ENCODE data around the gene ANKRD11.

ANKRD11 gene

DNA sequence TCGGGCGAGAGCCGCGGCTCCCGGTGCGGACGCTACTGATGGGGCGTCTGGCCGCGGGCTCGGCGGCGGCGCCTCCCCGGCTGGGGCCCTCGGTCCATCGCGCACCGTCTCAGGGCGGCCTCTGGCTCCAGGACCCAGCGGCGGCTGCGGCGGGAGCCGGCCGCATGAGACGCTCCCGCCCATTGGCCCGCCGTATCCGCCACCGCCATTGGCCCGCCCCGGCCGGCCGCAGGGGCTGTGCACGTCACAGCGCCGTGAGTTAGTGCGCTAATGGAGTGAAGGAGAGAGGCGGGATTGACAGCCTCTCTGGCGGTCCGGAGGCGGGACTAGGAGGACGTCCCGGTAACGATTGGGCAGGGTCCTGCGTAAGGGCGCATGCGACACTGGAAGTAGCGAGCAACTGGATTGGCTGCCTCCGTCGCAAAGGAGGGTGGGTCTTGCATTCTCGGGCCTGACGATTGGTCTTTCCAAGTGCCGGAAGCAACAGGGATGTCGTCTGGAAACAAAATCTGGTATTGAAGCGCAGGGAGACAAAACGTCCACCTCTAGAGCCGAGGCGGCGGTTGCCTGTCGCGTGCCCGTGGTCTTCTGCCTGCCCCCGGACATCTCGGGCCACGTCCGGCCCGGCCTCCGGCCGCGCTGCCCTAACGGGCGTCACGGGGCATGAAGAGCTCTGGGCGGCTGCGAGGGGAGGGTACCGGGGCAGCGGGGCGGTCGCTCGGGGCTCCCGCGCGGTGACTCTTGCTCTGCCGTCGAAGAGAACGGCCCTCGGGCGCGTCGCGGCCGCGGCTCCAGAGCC is at the start of gene ANKRD11:
TSS of gene ANKRD11 (minus strand) at position 123 of the 799 bp plus-strand sequence. CDS start 173,542 bp downstream, outside the sequence.
- peak; percentile 100 for DNase-seq (ENCODE audit: low spot score)

DNA sequence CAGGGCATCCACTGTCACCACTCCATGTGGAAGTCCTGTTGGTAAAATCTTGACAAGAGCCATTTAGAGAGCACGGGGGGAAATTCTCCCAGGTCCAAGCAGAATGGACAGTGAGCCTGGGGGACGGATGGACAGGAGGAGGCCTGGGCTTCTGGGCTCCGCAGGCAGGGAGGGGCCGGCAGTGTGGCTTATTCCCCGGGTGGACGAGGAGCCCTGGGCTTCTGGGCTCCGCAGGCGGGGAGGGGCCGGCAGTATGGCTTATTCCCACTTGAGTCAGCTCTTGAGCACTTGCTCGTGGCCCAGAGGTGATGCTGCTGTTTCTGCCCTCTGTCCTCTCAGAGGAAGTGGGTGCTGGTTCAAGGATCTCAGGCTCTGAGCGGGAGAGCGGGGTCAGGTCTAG is 47.9 kb upstream of the ANKRD11 start:
- DNase-seq (ENCODE audit: low spot score), result no peak

DNA sequence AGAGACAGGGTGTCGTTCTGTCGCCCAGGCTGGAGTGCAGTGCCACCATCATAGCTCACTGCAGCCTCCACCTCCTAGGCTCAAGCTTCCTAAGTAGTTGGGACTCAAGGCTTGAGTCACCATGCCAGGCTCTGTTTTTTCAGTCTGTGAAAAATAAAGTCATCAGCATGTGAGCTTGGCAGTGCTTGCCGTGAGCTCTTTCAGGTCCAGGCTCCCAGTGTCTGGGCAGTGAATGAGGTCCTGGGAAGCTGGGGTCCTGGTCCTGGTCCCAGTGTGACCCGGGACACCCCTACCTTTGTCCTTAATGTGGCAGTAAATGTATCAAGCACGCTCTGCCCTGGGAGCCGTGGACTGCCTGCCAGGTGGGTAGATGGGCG is 47.2 kb upstream of the ANKRD11 start:
- no peak for DNase-seq (ENCODE audit: low spot score)

DNA sequence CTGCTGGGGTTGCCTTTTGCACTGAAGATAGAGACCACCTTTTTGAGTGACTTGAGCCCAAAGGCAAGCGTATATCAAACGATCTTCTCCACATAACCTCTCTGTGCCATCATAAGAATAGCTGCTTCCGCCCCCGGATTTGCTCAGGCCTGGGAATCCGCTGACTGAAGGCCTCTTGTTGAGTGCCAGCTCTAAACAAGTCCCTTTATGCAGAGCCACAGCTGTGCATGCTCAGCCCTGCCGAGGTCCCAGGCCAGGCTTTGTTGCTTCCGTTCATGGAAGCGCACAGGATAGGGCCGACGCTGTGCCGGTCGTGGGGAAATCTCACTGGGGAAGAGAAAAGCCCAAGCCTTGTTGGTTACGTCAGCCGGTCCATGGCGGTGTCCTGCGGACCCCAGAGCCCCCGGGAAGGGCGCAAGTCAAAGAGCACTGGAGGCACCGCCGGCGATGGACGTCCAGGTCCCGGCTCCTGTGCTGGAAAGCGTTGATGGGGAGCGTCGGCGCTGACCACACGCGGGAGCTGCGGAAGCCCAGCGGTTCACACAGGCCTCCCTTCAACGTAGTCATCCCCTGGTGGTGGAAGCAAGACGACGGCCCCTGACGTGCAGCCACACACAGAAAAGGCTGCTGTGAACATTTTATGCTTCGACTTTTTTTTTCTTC is 46.7 kb upstream of the ANKRD11 start:
- DNase-seq (ENCODE audit: low spot score), result no peak

DNA sequence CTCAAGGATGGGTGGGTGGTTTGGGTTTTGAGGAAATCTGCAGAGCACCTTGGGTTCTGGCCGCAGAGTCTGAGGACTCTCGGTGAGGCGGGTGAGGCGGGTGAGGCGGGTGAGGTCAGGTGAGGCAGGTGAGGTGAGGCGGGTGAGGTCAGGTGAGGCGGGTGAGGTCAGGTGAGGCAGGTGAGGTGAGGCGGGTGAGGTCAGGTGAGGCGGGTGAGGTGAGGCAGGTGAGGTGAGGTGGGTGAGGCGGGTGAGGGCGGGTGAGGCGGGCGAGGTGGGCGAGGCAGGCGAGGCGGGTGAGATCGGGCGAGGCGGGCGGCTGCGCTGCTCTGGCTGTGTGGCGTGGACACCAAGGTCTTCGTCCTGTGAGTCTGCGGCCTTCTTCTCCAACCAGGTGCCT is 46.0 kb upstream of the ANKRD11 start:
- no peak for DNase-seq (ENCODE audit: low spot score)

DNA sequence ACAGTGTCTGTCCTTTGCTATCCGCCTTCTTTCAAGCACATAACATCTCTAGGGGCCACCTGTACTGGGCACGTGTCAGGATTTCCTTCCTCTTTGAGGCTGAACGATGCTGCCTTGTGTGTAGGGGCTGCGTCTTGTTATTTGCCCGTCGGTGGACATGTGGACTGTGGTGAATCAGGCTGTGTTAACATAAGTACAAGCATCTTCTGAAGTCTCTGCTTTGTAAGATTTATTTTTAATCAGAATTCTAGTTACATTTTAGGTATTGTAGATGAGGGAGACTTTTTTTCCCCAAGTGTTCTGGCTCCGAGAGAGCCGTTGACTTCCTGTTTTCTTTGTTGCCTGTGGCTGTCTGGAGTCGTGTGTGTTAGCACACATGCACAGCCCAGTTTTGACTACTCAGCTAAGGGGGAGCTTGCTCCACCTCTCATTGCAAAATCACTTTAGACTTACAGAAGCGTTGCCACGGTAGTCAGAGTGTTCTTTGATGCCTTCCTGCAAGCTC is 43.9 kb upstream of the ANKRD11 start:
- DNase-seq (ENCODE audit: low spot score), result no peak

DNA sequence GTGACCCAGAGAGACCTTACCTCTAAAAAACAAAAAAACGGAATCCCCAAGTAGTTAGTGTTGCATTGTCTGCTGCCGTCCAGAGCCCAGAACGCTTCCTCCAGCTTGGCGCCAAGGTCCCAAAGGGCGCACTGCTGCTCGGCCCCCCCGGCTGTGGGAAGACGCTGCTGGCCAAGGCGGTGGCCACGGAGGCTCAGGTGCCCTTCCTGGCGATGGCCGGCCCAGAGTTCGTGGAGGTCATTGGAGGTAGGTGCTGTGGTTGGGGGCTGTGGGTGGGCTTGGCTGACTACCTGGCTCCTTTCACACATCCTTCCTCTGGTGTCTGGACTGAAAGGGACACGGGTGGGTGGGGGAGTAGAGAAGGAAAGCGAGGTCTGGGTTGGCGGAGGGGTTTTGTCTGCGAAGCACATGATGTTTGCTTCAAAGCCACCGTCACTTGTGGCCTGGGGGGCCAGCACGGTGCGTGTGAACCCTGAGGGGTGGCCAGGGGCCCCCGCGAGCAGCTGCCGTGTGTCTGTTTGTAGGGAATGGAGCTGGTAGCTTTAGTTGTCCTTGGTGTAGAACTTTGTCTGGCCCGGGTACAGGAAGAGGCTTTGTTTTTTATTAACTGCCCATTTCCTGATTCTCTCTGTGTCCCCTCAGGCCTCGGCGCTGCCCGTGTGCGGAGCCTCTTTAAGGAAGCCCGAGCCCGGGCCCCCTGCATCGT is 41.6 kb upstream of the ANKRD11 start:
- DNase-seq (ENCODE audit: low spot score), result no peak

DNA sequence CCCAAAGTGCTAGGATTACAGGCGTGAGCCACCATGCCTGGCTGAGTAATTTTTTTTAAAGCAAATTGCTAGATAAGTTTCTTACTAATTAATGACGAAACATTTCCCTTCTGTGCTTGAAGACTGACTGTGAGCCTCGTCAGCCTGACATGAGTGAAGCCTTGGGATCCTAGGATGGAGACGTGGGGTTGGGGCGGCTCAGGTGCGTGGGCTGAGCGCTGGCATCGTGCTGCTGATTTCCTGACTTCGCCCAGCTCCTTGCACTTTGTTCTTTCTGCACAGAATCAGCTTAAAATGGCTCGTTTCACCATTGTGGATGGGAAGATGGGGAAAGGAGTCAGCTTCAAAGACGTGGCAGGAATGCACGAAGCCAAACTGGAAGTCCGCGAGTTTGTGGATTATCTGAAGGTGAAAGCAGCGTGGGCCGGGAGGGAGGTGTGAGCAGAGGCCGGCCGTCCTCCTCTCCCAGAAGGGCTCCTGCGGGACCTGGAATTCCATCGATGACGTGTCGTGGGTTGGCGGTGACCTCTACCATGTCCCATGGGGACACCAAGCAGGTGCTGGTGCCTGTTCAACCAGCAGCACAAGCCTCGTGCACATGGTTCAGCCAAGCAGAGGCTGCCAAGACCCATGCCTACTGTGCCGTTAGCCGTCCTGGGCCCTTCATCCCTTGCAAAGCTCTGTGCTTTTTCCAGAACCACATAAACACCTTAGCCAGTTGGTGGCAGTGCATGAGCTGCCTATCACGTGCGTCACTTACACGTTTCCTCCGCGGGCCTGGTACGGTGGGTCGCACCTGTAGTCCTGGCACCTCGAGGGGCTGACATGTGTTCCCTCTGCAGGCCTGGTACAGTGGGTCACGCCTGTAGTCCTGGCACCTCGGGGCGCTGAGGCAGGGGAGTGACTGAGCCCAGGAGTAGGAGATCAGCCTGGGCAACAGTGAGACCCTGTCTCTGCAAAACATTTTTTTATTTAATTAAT is 40.3 kb upstream of the ANKRD11 start:
- DNase-seq (ENCODE audit: low spot score), result no peak

DNA sequence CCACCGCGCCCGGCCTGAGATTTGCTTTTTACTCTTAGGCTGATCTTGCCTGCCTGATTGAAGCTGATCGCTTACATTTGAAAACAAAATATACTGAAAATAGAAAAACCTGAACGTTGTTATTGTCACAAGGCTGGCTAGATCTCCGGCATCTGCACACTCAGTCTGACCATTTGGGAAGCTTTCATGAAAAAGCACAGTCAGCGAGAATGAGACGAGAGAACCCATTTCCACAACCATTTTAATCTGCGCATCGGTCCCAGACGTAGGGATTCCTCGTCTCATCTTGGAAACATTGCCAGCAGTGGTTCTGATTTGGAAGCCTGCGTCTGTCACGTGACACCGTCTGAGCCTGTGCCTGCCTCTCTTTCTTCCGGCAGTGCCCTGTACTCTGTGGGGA is 38.7 kb upstream of the ANKRD11 start:
- DNase-seq (ENCODE audit: low spot score), result no peak

DNA sequence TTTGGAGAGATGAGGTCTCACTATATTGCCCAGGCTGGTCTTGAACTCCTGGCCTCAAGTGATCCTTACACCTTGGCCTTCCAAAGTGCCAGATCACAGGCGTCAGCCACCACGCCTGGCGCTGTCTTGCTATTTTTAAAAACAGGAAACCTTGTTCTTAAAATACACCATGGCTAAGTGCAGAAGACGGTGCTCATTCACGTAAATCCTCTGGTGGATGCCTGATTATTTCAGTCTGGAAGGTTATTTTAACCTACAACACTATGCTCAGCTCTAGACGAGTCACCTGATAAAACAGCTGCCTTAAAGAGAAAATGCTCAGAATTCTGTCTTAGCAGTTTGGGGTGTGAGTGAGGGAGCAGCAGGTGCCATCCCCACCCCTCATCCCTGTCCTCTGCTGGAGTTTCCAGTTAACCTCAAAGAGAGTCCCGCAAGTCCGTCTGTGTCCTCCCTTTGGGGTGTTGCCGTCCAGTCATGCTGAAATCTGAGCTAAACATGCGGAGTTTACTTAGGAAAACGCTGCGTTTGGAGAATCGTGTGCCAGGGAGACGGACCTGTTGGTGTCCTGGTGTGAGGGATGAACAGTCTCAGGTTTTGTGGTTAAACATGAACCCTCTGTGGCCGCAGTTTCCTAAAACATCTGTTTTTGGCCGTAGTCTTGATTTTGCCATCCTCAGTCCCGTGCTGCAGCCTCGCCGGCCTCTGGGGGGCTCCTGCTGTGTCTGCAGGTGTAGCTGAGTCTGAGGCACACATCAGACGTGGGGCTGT is 35.0 kb upstream of the ANKRD11 start:
- no peak for DNase-seq (ENCODE audit: low spot score)

DNA sequence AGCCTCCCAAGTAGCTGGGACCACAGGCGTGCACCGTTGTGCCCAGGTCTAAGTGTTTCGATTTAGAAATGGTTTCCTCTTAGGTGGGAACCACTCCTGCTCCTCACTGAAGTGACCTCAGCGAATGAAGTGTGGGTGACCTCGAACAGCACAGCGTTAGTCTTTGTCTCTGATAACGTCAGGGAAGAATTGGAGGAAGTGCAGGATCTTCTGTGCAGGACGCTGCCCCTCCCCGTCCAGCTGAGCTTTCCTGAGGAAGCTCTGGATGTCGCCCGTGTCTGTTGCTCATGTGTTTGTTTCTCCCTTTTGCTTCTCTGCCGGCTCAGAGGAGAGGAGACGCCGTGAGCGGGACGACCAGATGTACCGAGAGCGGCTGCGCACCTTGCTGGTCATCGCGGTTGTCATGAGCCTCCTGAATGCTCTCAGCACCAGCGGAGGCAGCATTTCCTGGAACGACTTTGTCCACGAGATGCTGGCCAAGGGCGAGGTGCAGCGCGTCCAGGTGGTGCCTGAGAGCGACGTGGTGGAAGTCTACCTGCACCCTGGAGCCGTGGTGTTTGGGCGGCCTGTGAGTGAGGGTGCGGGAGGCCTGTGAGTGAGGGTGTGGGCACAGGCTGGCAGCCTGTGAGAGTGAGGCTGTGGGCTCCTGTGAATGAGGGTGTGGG is 33.5 kb upstream of the ANKRD11 start:
- DNase-seq (ENCODE audit: low spot score), result no peak

DNA sequence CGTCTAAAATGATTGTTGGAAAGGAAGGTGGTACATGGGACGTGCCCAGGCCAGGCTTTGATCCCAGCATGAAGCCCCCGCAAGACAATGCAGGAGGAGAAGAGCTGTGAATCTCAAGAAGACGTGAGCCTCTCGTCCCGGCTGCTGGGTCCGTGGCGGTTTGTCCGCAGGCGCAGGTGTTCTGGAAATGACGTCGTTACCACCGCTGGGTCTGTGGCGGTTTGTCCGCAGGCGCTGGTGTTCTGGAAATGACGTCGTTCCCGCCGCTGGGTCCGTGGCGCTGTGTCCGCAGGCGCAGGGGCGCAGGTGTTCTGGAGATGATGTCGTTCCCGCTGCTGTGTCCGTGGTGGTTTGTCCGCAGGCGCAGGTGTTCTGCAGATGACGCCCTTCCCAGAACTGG is 31.9 kb upstream of the ANKRD11 start:
- no peak for DNase-seq (ENCODE audit: low spot score)

DNA sequence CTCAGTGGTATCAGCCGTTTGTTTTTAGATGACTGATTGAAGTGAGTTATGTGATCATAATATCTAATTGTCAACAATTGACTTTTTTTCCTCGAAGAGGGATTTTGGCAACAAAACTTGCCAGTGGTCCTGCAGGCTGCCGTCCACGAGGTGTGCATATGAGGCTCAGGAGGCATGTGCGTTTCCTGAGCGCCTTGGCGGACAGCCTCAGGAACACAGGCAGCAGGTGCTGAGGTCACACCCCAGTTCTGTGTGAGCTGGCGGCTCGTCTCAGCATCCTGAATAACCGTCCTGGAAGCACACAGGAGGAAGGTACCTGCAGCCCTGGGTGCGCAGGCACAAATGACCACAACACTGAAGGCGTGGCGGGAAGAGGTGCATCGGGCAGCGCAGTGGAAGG is 29.5 kb upstream of the ANKRD11 start:
- no peak for DNase-seq (ENCODE audit: low spot score)

DNA sequence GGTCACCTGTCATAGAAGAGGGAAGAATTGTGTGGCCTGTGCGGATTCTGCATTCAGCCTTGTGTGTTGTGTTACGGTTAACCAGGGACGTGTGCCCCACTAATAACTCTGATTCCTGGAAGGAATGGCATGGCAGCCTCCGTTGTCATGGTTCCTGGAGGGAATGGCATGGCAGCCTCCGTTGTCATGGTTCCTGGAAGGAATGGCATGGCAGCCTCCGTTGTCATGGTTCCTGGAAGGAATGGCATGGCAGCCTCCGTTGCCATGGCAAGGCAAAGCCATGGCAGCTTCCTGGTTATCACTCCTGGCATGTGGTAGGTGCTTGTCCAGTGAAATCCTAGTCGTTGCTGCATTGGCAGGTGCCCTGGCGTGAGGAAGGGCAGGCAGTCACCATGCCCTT is 26.8 kb upstream of the ANKRD11 start:
- DNase-seq (ENCODE audit: low spot score), result no peak

DNA sequence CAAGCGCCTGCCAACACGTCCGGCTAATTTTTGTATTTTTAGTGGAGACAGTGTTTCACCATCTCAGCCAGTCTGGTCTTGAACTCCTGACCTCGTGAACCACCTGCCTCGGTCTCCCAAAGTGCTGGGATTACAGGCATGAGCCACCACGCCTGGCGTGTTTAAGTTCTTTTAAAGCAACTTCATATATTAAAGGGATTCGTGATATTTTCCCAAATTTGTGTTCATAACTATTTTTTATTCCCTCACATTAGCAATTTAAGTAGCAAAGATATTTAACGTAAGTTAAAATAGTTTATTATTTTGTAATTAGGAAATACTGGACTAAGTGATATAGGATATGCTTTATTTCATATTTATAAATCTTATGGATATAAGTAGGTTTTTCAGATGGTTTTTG is 22.1 kb upstream of the ANKRD11 start:
- no peak for DNase-seq (ENCODE audit: low spot score)

DNA sequence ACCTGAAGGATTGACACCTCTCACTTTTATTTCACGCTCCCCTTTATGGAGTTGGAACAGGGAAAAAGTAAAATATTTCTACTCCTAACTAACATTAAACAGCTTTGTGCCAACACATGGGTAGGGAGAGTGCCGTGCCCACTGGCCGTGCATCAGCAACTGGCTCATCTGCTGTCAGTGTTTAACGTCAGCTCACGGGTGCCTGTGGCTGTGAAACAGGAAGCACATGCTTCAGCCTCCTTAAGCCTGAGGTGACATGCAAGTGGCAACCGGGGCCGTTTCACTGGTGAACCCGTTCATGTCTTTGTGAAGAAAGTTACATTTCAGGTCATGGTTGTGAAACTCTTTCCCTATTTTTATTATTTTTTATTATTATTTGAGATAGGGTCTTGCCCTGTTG is 21.0 kb upstream of the ANKRD11 start:
- DNase-seq (ENCODE audit: low spot score), result no peak

DNA sequence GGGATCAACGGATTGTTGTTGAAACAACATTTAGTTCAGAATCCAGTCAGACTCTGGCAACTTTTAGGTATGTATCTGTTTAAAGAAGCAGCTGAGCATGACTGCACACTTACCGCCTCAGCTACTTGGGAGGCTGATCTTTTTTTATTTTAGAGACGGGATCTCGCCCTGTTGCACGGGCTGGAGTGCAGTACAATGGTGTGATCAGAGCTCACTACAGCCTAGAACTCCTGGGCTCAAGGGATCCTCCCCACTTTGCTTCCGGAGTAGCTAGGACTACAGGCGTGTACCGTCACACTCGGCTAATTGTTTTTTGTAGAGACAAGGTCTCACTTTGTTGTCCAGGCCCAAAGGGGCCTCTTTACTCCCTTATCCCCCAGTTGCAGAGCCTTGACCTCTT is 20.2 kb upstream of the ANKRD11 start:
- DNase-seq (ENCODE audit: low spot score), result no peak

DNA sequence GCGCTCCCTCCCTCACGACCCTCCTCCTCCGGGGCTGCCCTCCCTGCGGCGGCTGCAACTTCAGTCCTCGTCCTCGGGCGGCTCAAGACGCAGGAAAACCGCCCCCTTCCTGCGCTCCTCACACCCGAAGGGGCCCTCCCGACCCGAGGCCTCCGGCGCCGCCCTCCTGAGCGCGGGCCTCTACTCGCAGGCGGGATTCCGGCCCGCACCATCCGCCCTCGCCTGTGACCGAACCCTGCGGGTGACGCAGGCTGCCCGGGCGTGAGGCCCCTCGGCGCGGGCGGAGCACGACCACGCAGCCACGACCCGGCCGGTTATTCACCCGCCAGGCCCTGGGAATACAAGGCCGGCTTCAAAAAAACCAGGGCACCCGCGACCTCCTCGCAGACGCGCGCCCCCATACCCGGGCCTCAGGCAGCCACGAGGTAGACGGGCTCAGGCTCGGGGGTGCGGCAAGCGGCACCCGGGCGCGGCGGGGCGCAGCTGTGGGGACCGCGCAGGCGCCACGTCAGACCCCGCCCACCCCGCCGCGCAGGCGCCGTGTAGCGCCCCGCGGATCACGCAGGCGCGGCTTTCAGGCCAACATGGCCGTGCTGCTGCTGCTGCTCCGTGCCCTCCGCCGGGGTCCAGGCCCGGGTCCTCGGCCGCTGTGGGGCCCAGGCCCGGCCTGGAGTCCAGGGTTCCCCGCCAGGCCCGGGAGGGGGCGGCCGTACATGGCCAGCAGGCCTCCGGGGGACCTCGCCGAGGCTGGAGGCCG is 17.7 kb upstream of the ANKRD11 start, which contains the start of gene SPG7:
TSS of gene SPG7 (plus strand) at position 570 of the 757 bp plus-strand sequence. CDS start at position 585, 15 bp downstream.
- DNase-seq (ENCODE audit: low spot score), result peak; percentile 93

DNA sequence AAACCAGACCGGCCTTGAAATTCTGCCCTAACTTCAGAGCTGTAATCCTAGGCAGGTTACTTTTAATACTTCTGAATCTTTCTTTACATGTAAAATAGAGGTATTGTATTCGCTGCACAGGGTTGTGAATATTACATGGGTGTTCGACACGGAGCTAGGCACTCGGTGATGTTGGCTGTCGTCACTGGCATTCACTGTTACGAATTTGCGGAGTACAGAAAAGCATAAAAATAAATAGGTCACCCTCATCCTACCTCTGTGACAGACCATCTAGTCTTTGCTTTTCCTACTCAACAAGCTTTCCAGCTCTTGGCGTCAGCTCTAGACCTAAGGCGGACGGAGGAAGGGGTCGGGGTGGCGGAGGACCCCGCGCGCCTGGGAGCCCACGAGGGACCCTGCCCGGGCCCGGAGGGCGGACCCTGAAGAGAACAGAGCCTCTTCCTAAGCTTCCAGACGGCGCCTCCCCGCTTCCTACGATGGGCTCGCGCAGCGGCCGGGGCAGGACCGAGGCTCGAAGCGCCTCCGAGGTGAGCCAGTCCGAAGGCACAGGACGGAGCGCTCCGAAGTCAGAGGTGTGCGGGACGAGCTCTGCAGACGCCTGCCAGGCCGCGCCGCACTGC is 17.0 kb upstream of the ANKRD11 start:
- no peak for DNase-seq (ENCODE audit: low spot score)

Measured in hematopoietic multipotent progenitor cell treated with erythropoietin and hydrocortisone succinate and interleukin-3 and kit ligand, for 17 days (in vitro differentiated cells).